Upper lobe of right lung (tissue), 1 donor: Measurements from ENCODE around the gene SUMF1. TPM values are rescaled to one million over a fixed set of nuclear protein-coding genes. Genes with fewer than 3 reads are reported as not detected.

Source experiments
- ATAC-seq: fragments of 200-7000 bp; cut with Tn5 transposase; one replicate; pipeline ENCODE4 v1.9.1; 2020; ENCODE audit warnings: mild to moderate bottlenecking, moderate library complexity
- DNase-seq: peaks from one replicate; pipeline ENCODE4 v3.0.0-alpha.2; 2020
- H3K27ac ChIP-seq: fragments of 200-600 bp; one replicate; pipeline ENCODE4 v1.8.0; 2022
- H3K27me3 ChIP-seq: fragments of 200-600 bp; one replicate; pipeline ENCODE4 v1.8.0; 2022; ENCODE audit warnings: mild to moderate bottlenecking
- H3K36me3 ChIP-seq: fragments of 200-600 bp; one replicate; pipeline ENCODE4 v1.8.0; 2022
- H3K4me1 ChIP-seq: fragments of 200-600 bp; one replicate; pipeline ENCODE4 v1.8.0; 2022
- H3K4me3 ChIP-seq: fragments of 200-600 bp; one replicate; pipeline ENCODE4 v1.8.0; 2022; ENCODE audit warnings: mild to moderate bottlenecking
- H3K9me3 ChIP-seq: fragments of 200-600 bp; one replicate; pipeline ENCODE4 v1.8.0; 2022
- intact Hi-C: fragments of 100-400 bp; cut with DNase I; formaldehyde crosslinking; loops from one replicate; pipeline ENCODE4 v1.11.0; 2022
- total RNA-seq: library from RNA; stranded (reverse); fragmentation: NEBNext Ultra II Directional; extraction: Animal tissue kit (Norgen Biotek cat#: 25700); gene quantifications from one replicate; pipeline ENCODE4 v1.2.1, GENCODE V29; 2021
- TF ChIP-seq, protein P1 (sequence below): fragments of 200-600 bp; IDR thresholded peaks from one replicate; pipeline ENCODE4 v1.8.0; 2022; ENCODE audit warnings: antibody characterized with exemption
- donor health status: DM: no; HTN: yes; CAD: no; lungs with severe emphysema.

Gene SUMF1
- total RNA-seq, 1 donor from 2014 or later, result 33.3 TPM

GRCh38 chr3:4394567-4394966 lies 72.5 kb downstream of the SUMF1 start:
- Histone ChIP-seq H3K27me3 (no peaks in the 10 kb centered on the region), H3K36me3 (no peaks in the 10 kb centered on the region), H3K4me1 (no peaks in the 10 kb centered on the region), H3K4me3 (no peak overlapping the region), H3K9me3 (no peaks in the 10 kb centered on the region), H3K27ac (no peak overlapping the region)
- TF ChIP-seq, protein P1, sequence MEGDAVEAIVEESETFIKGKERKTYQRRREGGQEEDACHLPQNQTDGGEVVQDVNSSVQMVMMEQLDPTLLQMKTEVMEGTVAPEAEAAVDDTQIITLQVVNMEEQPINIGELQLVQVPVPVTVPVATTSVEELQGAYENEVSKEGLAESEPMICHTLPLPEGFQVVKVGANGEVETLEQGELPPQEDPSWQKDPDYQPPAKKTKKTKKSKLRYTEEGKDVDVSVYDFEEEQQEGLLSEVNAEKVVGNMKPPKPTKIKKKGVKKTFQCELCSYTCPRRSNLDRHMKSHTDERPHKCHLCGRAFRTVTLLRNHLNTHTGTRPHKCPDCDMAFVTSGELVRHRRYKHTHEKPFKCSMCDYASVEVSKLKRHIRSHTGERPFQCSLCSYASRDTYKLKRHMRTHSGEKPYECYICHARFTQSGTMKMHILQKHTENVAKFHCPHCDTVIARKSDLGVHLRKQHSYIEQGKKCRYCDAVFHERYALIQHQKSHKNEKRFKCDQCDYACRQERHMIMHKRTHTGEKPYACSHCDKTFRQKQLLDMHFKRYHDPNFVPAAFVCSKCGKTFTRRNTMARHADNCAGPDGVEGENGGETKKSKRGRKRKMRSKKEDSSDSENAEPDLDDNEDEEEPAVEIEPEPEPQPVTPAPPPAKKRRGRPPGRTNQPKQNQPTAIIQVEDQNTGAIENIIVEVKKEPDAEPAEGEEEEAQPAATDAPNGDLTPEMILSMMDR, result no peak
- intact Hi-C loops, result no loop called here
- ATAC-seq (no peak), DNase-seq (no peak)

DNA sequence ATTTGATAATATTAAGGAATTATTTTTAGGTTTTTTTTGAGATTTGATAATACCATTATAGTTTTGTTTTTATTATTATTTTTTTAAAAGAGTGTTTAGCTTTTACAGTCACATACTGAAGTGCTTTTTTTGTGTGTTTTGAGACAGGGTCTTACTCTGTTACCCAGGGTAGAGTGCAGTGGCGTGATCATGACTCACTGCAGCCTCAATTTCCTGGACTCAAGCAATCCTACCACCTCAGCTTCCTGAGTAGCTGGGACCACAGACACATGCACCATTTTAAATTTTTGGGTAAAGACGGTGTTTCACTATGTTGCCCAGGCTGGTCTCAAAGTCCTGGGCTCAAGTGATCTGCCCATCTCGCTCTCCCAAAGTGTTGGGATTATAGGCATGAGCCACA lies 73.0 kb downstream of the SUMF1 start:
- TF ChIP-seq, protein P1, result no peak
- DNase-seq (no peak), ATAC-seq (no peak)
- H3K9me3 ChIP-seq, result no peaks in the 10 kb centered on the region
- H3K4me1 ChIP-seq, result no peaks in the 10 kb centered on the region
- H3K4me3 ChIP-seq, result no peak overlapping the region
- no peak overlapping the region for H3K27ac ChIP-seq
- H3K36me3 ChIP-seq, result no peaks in the 10 kb centered on the region
- H3K27me3 ChIP-seq, result no peaks in the 10 kb centered on the region
- intact Hi-C loops, result no loop called here

GRCh38 chr3:4392992-4393391 lies 74.1 kb downstream of the SUMF1 start:
- H3K4me1 ChIP-seq, result no peaks in the 10 kb centered on the region
- H3K27ac ChIP-seq, result no peak overlapping the region
- H3K4me3 ChIP-seq, result no peak overlapping the region
- no peaks in the 10 kb centered on the region for H3K36me3 ChIP-seq
- TF ChIP-seq, protein P1, result no peak
- H3K27me3 ChIP-seq, result no peaks in the 10 kb centered on the region
- DNase-seq (no peak), ATAC-seq (no peak)
- H3K9me3 ChIP-seq, result no peaks in the 10 kb centered on the region
- intact Hi-C loops, result no loop called here

DNA sequence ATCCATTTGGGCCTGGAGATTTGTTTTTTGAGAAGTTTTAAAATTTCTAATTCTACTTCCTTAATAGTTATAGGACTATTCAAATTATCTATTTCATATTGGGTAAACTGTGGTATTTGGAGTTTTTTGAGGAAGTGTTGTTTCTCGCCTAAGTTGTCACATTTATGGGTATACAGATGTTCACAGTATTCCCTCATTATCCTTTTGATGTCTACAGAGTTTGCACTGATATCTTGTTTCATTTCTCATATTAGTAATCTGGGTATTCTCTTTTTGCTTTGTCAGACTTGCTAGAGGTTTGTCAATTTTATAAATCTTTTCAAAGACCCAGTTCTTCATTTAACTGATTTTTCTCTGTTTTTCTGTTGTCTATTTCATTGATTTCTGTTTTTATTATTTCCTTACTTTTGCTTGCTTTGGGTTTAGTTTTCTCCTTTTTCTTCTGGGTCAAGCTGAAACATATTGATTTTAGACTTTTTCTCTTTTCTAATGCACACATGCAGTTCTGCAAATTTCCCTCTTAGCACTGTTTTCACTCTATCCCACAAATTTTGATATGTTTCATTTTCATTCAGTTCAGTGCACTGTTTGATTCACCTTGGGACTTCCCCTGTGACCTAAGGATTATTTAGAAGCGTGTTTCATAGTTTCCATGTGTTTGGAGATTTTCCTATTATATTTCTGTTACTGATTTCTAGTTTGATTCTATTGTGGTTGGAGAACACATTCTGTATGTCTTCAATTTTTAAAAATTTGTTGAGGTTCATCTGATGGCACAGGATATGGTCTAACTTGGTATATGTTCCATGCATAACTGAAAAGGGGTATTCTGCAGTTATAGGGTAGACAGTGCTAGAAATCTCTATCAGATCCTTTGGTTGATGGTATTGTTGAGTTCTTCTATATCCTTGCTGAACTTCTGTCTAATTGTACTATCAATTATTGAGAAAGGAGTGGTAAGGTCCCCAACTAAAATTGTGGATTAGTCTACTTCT lies 79.6 kb downstream of the SUMF1 start:
- TF ChIP-seq, protein P1, result no peak
- Histone ChIP-seq H3K36me3 (no peaks in the 10 kb centered on the region), H3K9me3 (no peaks in the 10 kb centered on the region), H3K4me3 (no peak overlapping the region), H3K27me3 (no peaks in the 10 kb centered on the region), H3K4me1 (no peaks in the 10 kb centered on the region), H3K27ac (no peak overlapping the region)
- no peak for DNase-seq
- ATAC-seq, result no peak
- intact Hi-C loops, result no loop called here

DNA sequence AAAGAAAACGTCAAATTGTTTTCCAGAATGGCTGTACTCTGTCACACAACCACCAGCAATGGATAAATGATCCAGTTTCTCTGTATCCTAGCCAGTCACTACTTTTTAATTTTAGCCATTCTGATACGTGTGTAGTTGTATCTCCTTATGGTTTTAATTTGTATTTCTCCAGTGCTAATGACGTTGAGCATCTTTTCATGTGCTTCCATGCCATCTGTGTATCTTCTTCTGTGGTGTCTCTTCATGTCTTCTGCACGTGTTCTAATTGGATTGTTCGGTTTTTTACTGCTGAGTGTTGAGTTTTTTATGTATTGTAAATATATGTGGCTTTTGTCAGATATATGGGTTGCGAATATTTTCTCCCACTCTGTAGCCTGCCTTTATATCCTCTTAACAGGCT lies 81.9 kb downstream of the SUMF1 start:
- no peak for ATAC-seq
- Histone ChIP-seq H3K9me3 (no peaks in the 10 kb centered on the region), H3K4me3 (no peak overlapping the region), H3K27ac (no peak overlapping the region), H3K4me1 (no peaks in the 10 kb centered on the region), H3K27me3 (no peaks in the 10 kb centered on the region), H3K36me3 (no peaks in the 10 kb centered on the region)
- intact Hi-C loops, result no loop called here
- TF ChIP-seq, protein P1, result no peak
- no peak for DNase-seq
